ENCODE results near the gene SKA3.
"Not testable (repeated sequence)": the region's sequence is repeated elsewhere in the genome, so short reads cannot be mapped to it uniquely, and the experiment has no call there.

Gene SKA3

GRCh38 chr13:21165606-21166005 lies 10.7 kb downstream of the SKA3 start:
- not testable (repeated sequence) for DNase-seq

GRCh38 chr13:21164631-21165030 lies 11.7 kb downstream of the SKA3 start:
- no peak for DNase-seq

- no peak for DNase-seq
These were observed 24.0 kb downstream of the SKA3 start for GRCh38 chr13:21152251-21152899.

GRCh38 chr13:21150013-21150412 lies 26.3 kb downstream of the SKA3 start:
- no peak for DNase-seq

- no peak for DNase-seq
These were observed 26.8 kb downstream of the SKA3 start for GRCh38 chr13:21149568-21149967.

GRCh38 chr13:21148557-21149258 lies 27.6 kb downstream of the SKA3 start:
- DNase-seq: no peak

GRCh38 chr13:21147827-21148226 lies 28.5 kb downstream of the SKA3 start:
- DNase-seq: no peak

- DNase-seq: no peak
These were observed 33.6 kb downstream of the SKA3 start for GRCh38 chr13:21142766-21143165.

- no peak for DNase-seq
These were observed 37.0 kb downstream of the SKA3 start for GRCh38 chr13:21139374-21139773.

GRCh38 chr13:21138561-21138960 lies 37.8 kb downstream of the SKA3 start:
- DNase-seq: no peak

- no peak for DNase-seq
These were observed 38.7 kb downstream of the SKA3 start for GRCh38 chr13:21137696-21138095.

GRCh38 chr13:21135833-21136232 lies 40.5 kb downstream of the SKA3 start:
- not testable (repeated sequence) for DNase-seq

- no peak for DNase-seq
These were observed 41.9 kb downstream of the SKA3 start for GRCh38 chr13:21134475-21134874.

GRCh38 chr13:21133077-21133476 lies 43.3 kb downstream of the SKA3 start:
- no peak for DNase-seq

- DNase-seq: no peak
These were observed 46.2 kb downstream of the SKA3 start for GRCh38 chr13:21130116-21130515.

GRCh38 chr13:21124852-21125251 lies 51.5 kb downstream of the SKA3 start:
- no peak for DNase-seq

GRCh38 chr13:21123956-21124355 lies 52.4 kb downstream of the SKA3 start:
- no peak for DNase-seq

- DNase-seq: no peak
These were observed 54.7 kb downstream of the SKA3 start for GRCh38 chr13:21121616-21122015.

GRCh38 chr13:21120191-21120590 lies 56.2 kb downstream of the SKA3 start:
- no peak for DNase-seq

GRCh38 chr13:21119526-21119925 lies 56.8 kb downstream of the SKA3 start:
- DNase-seq: no peak

- DNase-seq: no peak
These were observed 58.2 kb downstream of the SKA3 start for GRCh38 chr13:21118180-21118579.

- DNase-seq: no peak
These were observed 59.1 kb downstream of the SKA3 start for GRCh38 chr13:21117104-21117809.

GRCh38 chr13:21116141-21116540 lies 60.2 kb downstream of the SKA3 start:
- DNase-seq: no peak

- no peak for DNase-seq
These were observed 61.1 kb downstream of the SKA3 start for GRCh38 chr13:21115231-21115630.

All from CD4-positive, alpha-beta T cell treated with Interferon gamma for 1 hour (primary cell).